Natural killer cell (primary cell): ENCODE data around the gene HOXD9. TPM values are rescaled to one million over a fixed set of nuclear protein-coding genes. Genes with fewer than 3 reads are reported as not detected.

ENCODE experiments used
- ATAC-seq, 3 donors: fragments of 150-1000 bp in 2 of 3; fragments of 200-7000 bp in 1 of 3; cut with Tn5 transposase; 1 replicate in 1 of 3; 2 replicates in 2 of 3; pipeline ENCODE4 v1.10.0; 2021; ENCODE audit warnings: mild to moderate bottlenecking in 2 of 3, moderate library complexity in 2 of 3
- DNase-seq, 2 donors: peaks; one replicate each; pipeline versions ENCODE4 v3.0.0 to v3.0.0-alpha.2; 2013 to 2021; ENCODE audit warnings: mixed read lengths in 1 of 2
- H3K27ac ChIP-seq: one replicate; pipeline ENCODE4 v1.5.1; 2013; ENCODE audit warnings: mild to moderate bottlenecking, low read length
- H3K27me3 ChIP-seq: one replicate; pipeline ENCODE4 v1.6.1; 2013; ENCODE audit warnings: low read length; ENCODE audit not compliant: control insufficient read depth, insufficient read depth
- H3K36me3 ChIP-seq: one replicate; pipeline ENCODE4 v1.6.1; 2013; ENCODE audit warnings: low read length; ENCODE audit not compliant: control insufficient read depth, insufficient read depth
- H3K4me1 ChIP-seq: one replicate; pipeline ENCODE4 v1.6.1; 2013; ENCODE audit warnings: low read length; ENCODE audit not compliant: control insufficient read depth, insufficient read depth
- H3K4me3 ChIP-seq: one replicate; pipeline ENCODE4 v1.5.1; 2013; ENCODE audit warnings: low read length
- H3K9me3 ChIP-seq: one replicate; pipeline ENCODE4 v1.6.1; 2013; ENCODE audit warnings: low read length; ENCODE audit not compliant: control insufficient read depth, insufficient read depth
- H3K27ac Mint-ChIP-seq, 2 donors: one replicate each; pipeline ENCODE4 v1.8.0; 2022; ENCODE audit warnings: mild to moderate bottlenecking in 2 of 2, mixed read lengths in 2 of 2, moderate library complexity in 1 of 2
- H3K27me3 Mint-ChIP-seq, 2 donors: one replicate each; pipeline ENCODE4 v1.8.0; 2022; ENCODE audit warnings: low read depth in 2 of 2, mixed read lengths in 2 of 2
- H3K36me3 Mint-ChIP-seq: one replicate; pipeline ENCODE4 v1.8.0; 2022; ENCODE audit warnings: mixed read lengths
- H3K4me1 Mint-ChIP-seq, 2 donors: one replicate each; pipeline ENCODE4 v1.8.0; 2022; ENCODE audit warnings: mixed read lengths in 2 of 2
- H3K4me3 Mint-ChIP-seq: one replicate; pipeline ENCODE4 v1.8.0; 2022; ENCODE audit warnings: mild to moderate bottlenecking, moderate library complexity, mixed read lengths
- H3K9me3 Mint-ChIP-seq, 2 donors: one replicate each; pipeline ENCODE4 v1.8.0; 2022; ENCODE audit warnings: mixed read lengths in 2 of 2
- WGBS: methylation state at CpG from one replicate; pipeline ENCODE4 v1.1.7; 2013; ENCODE audit warnings: missing lambda C conversion rate; ENCODE audit not compliant: insufficient coverage; 5-methylcytosine and 5-hydroxymethylcytosine counted together
- intact Hi-C: fragments of 100-400 bp; cut with micrococcal nuclease; formaldehyde crosslinking; loops from one replicate; pipeline ENCODE4 v1.14.2; 2022
- total RNA-seq, 4 donors: library from RNA; stranded (reverse); fragments of 120-200 nt in 1 of 4; gene quantifications; one replicate each; pipeline versions ENCODE4 v1.2.3 to v1.2.4, GENCODE V29; 2013 to 2022
- TF ChIP-seq, protein P1 (sequence below): fragments of 200-600 bp; IDR thresholded peaks from one replicate; pipeline ENCODE4 v1.8.0; 2022; ENCODE audit warnings: antibody characterized with exemption

HOXD9 gene
- total RNA-seq, 3 donors from 2014 or later (not counting 1 experiment from before 2014, with no cell fraction given): not detected

DNA sequence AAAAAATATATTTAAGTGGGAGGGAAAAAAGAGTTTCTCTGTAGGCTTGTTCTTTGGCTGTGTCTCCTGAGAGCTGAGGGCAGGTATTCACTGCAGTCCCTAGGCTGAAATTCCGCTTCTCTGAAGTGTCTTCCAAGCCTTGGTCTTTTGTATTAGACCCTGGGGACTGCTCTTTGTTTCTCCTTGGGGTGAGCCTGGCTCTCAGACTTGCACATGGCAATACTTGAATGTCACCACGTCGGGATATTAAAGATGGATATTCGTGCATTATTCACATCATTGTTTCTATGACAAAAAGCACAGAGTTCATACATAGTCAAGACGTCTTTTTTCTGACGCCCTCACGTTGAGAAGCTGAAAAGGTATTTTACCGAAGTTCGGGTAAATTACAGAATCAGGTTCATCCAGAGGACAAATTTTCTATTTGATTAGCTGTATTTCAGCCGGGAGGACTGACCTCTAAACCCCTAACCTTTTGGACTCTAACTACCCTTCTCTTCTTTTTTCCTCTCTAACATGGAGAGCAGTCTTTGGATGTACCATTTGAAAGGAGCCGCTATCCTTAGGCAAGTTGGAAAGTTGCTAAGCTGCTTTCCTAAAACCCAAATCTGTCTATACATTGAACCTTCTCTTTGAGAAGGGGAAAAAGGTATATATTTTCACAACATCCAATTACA is 32.2 kb downstream of the HOXD9 start:
- no peak for ATAC-seq
- H3K4me1 Mint-ChIP-seq: peaks cover 0 to 11% of the 10 kb centered on the region in 2 donors
- peaks cover 60% of the 10 kb centered on the region for H3K27me3 ChIP-seq
- H3K36me3 Mint-ChIP-seq: no peaks in the 10 kb centered on the region
- intact Hi-C loops: no loop called here
- DNase-seq: no peak
- H3K4me1 ChIP-seq: peaks cover 4% of the 10 kb centered on the region
- H3K36me3 ChIP-seq: no peaks in the 10 kb centered on the region
- no peak overlapping the region for H3K27ac ChIP-seq
- H3K9me3 ChIP-seq: no peaks in the 10 kb centered on the region
- H3K9me3 Mint-ChIP-seq: no peaks in the 10 kb centered on the region
- TF ChIP-seq, protein P1, sequence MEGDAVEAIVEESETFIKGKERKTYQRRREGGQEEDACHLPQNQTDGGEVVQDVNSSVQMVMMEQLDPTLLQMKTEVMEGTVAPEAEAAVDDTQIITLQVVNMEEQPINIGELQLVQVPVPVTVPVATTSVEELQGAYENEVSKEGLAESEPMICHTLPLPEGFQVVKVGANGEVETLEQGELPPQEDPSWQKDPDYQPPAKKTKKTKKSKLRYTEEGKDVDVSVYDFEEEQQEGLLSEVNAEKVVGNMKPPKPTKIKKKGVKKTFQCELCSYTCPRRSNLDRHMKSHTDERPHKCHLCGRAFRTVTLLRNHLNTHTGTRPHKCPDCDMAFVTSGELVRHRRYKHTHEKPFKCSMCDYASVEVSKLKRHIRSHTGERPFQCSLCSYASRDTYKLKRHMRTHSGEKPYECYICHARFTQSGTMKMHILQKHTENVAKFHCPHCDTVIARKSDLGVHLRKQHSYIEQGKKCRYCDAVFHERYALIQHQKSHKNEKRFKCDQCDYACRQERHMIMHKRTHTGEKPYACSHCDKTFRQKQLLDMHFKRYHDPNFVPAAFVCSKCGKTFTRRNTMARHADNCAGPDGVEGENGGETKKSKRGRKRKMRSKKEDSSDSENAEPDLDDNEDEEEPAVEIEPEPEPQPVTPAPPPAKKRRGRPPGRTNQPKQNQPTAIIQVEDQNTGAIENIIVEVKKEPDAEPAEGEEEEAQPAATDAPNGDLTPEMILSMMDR: no peak
- no peak overlapping the region for H3K4me3 Mint-ChIP-seq
- H3K27me3 Mint-ChIP-seq: peaks cover 55 to 66% of the 10 kb centered on the region in 2 donors
- 38% methylated on average over 10 of the region's 11 CpGs for whole genome bisulfite sequencing
- H3K27ac Mint-ChIP-seq: no peak overlapping the region
- no peak overlapping the region for H3K4me3 ChIP-seq

DNA sequence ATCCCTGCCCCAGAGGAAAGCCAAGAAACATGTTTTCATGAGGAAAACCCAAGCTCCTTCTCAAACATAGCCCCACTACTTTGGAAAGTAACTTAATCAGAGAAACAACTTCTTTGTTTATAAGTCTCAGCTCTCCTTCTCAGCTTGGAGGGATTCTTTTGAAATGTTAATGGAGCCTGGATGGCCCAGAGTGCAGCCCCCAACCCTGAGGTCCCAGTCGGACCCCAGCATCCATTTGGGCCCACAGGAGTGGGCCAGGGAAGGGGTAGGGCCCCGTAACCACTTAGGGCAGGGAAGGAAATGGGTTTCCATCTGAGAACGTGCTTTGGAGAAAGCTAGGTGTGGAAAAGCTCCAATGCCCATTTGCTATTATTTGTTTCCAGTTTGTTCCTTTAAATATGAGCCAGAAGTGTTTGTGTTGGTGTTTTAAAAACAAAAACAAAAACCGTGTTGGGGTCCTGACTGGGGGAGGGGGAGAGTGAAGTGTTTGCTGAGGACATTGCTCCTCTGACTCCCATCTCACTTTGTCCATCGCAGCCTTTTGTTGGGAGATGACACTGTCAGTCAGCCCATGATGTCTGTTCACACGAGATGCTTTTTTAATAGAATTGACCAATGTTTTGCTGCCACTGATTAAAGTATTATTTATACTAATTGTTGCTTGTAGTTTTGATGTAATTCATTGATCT is 33.0 kb downstream of the HOXD9 start:
- Histone ChIP-seq H3K27ac (no peak overlapping the region), H3K4me1 (peaks cover 4% of the 10 kb centered on the region), H3K27me3 (peaks cover 60% of the 10 kb centered on the region), H3K36me3 (no peaks in the 10 kb centered on the region), H3K9me3 (no peaks in the 10 kb centered on the region), H3K4me3 (no peak overlapping the region)
- H3K27ac Mint-ChIP-seq: no peak overlapping the region
- no peaks in the 10 kb centered on the region for H3K9me3 Mint-ChIP-seq
- peaks cover 47 to 58% of the 10 kb centered on the region in 2 donors for H3K27me3 Mint-ChIP-seq
- peaks cover 0 to 7% of the 10 kb centered on the region in 2 donors for H3K4me1 Mint-ChIP-seq
- TF ChIP-seq, protein P1: no peak
- 18% methylated on average over 6 of the region's 6 CpGs for WGBS
- no peak overlapping the region for H3K4me3 Mint-ChIP-seq
- ATAC-seq (no peak), DNase-seq (no peak)
- intact Hi-C loops: no loop called here
- H3K36me3 Mint-ChIP-seq: no peaks in the 10 kb centered on the region

DNA sequence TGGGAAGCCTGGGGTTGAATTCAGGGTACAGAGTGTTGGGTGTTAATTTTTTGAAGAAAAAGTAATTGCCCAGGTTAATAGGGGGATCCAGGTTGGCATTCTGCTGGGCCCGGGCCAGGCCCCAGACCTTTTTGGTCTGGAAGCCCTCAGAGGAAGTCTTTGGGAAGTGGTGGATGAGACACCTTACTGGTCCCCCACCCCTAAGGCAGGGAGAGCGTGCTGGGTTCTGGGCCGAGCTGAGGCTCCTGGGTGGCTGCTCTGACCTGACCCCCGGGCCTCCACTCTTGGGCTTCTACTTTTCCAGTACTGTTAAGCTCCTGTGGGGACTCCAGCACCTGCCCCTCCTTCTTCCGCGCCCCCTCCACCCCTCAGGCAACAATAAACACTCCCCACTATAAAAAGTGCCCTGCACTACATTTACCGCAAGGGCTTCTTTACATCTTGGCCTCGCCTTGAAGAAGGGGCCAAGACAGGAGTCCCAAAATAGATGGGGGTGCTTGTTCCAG is 33.8 kb downstream of the HOXD9 start:
- DNase-seq (no peak), ATAC-seq (no peak)
- no peaks in the 10 kb centered on the region for H3K36me3 ChIP-seq
- 37% methylated on average over 8 of the region's 8 CpGs for WGBS
- H3K36me3 Mint-ChIP-seq: no peaks in the 10 kb centered on the region
- H3K27ac ChIP-seq: no peak overlapping the region
- H3K4me1 ChIP-seq: peaks cover 4% of the 10 kb centered on the region
- no peaks in the 10 kb centered on the region for H3K9me3 Mint-ChIP-seq
- no peaks in the 10 kb centered on the region for H3K9me3 ChIP-seq
- H3K27me3 Mint-ChIP-seq: peaks cover 50 to 56% of the 10 kb centered on the region in 2 donors
- intact Hi-C loops: no loop called here
- H3K27ac Mint-ChIP-seq: no peak overlapping the region
- no peak overlapping the region for H3K4me3 ChIP-seq
- no peak overlapping the region for H3K4me3 Mint-ChIP-seq
- H3K4me1 Mint-ChIP-seq: peaks cover 0 to 5% of the 10 kb centered on the region in 2 donors
- H3K27me3 ChIP-seq: peaks cover 58% of the 10 kb centered on the region
- TF ChIP-seq, protein P1: no peak
